ENCODE measurements around the gene TPST2. TPM values are rescaled to one million over a fixed set of nuclear protein-coding genes. Genes with fewer than 3 reads are reported as not detected.

Gene TPST2
- total RNA-seq, 4 donors from 2014 or later: 44.5 to 59.4 (median 51.9) TPM

DNA sequence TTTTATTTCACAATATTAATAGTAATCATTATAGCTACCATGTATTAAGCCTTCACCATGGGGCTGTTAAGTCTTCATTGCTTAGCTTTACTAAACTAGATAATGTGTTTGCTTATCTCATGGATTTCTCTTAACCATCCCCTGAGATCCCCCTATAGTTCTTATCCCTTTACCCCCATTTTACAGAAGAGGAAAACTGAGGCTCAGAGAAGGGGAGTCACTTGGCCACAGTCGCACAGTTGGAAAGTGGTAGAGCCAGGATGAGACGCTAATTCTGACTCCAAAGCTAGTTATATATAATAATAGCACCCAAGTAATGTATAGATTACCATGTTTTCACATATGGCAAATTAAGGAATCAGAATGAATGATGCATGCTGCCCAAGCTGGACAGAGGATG, 67.9 kb downstream of the TPST2 start:
- no peak for DNase-seq (ENCODE audit: low spot score in 2 of 2)
- Histone ChIP-seq H3K27ac (no peak overlapping the region), H3K4me1 (no peaks in the 10 kb centered on the region), H3K9me3 (no peaks in the 10 kb centered on the region), H3K36me3 (peaks cover 27% of the 10 kb centered on the region), H3K4me3 (no peak overlapping the region), H3K27me3 (no peaks in the 10 kb centered on the region)
- 92% methylated on average over 2 of the region's 2 CpGs for WGBS
- no peak for TF ChIP-seq POLR2AphosphoS5 (IDR thresholded peaks at IDR 0.05)
- TF ChIP-seq EP300 (IDR thresholded peaks at IDR 0.05): no peak
- no peak for TF ChIP-seq POLR2A (IDR thresholded peaks at IDR 0.05)

GRCh38 chr22:26517429-26517828, 72.5 kb downstream of the TPST2 start:
- no peaks in the 10 kb centered on the region for H3K36me3 ChIP-seq
- H3K4me3 ChIP-seq: no peak overlapping the region
- H3K4me1 ChIP-seq: peaks cover 8% of the 10 kb centered on the region
- TF ChIP-seq, protein P1, sequence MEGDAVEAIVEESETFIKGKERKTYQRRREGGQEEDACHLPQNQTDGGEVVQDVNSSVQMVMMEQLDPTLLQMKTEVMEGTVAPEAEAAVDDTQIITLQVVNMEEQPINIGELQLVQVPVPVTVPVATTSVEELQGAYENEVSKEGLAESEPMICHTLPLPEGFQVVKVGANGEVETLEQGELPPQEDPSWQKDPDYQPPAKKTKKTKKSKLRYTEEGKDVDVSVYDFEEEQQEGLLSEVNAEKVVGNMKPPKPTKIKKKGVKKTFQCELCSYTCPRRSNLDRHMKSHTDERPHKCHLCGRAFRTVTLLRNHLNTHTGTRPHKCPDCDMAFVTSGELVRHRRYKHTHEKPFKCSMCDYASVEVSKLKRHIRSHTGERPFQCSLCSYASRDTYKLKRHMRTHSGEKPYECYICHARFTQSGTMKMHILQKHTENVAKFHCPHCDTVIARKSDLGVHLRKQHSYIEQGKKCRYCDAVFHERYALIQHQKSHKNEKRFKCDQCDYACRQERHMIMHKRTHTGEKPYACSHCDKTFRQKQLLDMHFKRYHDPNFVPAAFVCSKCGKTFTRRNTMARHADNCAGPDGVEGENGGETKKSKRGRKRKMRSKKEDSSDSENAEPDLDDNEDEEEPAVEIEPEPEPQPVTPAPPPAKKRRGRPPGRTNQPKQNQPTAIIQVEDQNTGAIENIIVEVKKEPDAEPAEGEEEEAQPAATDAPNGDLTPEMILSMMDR (IDR thresholded peaks at IDR 0.05): no peak
- TF ChIP-seq EP300 (IDR thresholded peaks at IDR 0.05): no peak
- no peak for TF ChIP-seq POLR2A (IDR thresholded peaks at IDR 0.05)
- TF ChIP-seq POLR2AphosphoS5 (IDR thresholded peaks at IDR 0.05): no peak
- DNase-seq (ENCODE audit: low spot score in 2 of 2): no peak
- no peaks in the 10 kb centered on the region for H3K9me3 ChIP-seq
- no peak overlapping the region for H3K27ac ChIP-seq
- WGBS: 93% methylated on average over 5 of the region's 5 CpGs
- H3K27me3 ChIP-seq: no peaks in the 10 kb centered on the region

- no peak overlapping the region for H3K4me3 ChIP-seq
- no peak overlapping the region for H3K27ac ChIP-seq
- no peaks in the 10 kb centered on the region for H3K36me3 ChIP-seq
- H3K9me3 ChIP-seq: no peaks in the 10 kb centered on the region
- DNase-seq (ENCODE audit: low spot score in 2 of 2): no peak
- H3K4me1 ChIP-seq: peaks cover 12% of the 10 kb centered on the region
- TF ChIP-seq EP300 (IDR thresholded peaks at IDR 0.05): no peak
- TF ChIP-seq POLR2AphosphoS5 (IDR thresholded peaks at IDR 0.05): no peak
- TF ChIP-seq, protein P1 (IDR thresholded peaks at IDR 0.05): no peak
- no peak for TF ChIP-seq POLR2A (IDR thresholded peaks at IDR 0.05)
- H3K27me3 ChIP-seq: no peaks in the 10 kb centered on the region
- WGBS: 67% methylated on average over 1 of the region's 1 CpG
Measured at GRCh38 chr22:26516503-26516902, 73.4 kb downstream of the TPST2 start.

GRCh38 chr22:26515931-26516330, 74.0 kb downstream of the TPST2 start:
- WGBS: 85% methylated on average over 3 of the region's 3 CpGs
- H3K4me3 ChIP-seq: no peak overlapping the region
- H3K4me1 ChIP-seq: peaks cover 18% of the 10 kb centered on the region
- H3K27me3 ChIP-seq: no peaks in the 10 kb centered on the region
- TF ChIP-seq, protein P1 (IDR thresholded peaks at IDR 0.05): no peak
- TF ChIP-seq POLR2A (IDR thresholded peaks at IDR 0.05) (no peak), POLR2AphosphoS5 (IDR thresholded peaks at IDR 0.05) (no peak), EP300 (IDR thresholded peaks at IDR 0.05) (no peak)
- no peak for DNase-seq (ENCODE audit: low spot score in 2 of 2)
- H3K9me3 ChIP-seq: no peaks in the 10 kb centered on the region
- no peaks in the 10 kb centered on the region for H3K36me3 ChIP-seq
- H3K27ac ChIP-seq: no peak overlapping the region

GRCh38 chr22:26514419-26515161, 75.3 kb downstream of the TPST2 start:
- Histone ChIP-seq H3K4me1 (peaks cover 21% of the 10 kb centered on the region), H3K27ac (no peak overlapping the region), H3K27me3 (no peaks in the 10 kb centered on the region), H3K4me3 (no peak overlapping the region), H3K9me3 (no peaks in the 10 kb centered on the region), H3K36me3 (peaks cover 6% of the 10 kb centered on the region)
- no peak for DNase-seq (ENCODE audit: low spot score in 2 of 2)
- TF ChIP-seq POLR2A (IDR thresholded peaks at IDR 0.05) (no peak), POLR2AphosphoS5 (IDR thresholded peaks at IDR 0.05) (no peak), EP300 (IDR thresholded peaks at IDR 0.05) (no peak)
- TF ChIP-seq, protein P1 (IDR thresholded peaks at IDR 0.05): no peak
- 89% methylated on average over 12 of the region's 12 CpGs for WGBS
